Mesodermal cell (in vitro differentiated cells): ENCODE results near the gene STK39.

Experiments used
- H3K27ac ChIP-seq: 2 replicates; pipeline ENCODE4 v1.7.0; 2013; ENCODE audit warnings: mild to moderate bottlenecking, low read depth, low read length, moderate library complexity; ENCODE audit not compliant: severe bottlenecking
- H3K36me3 ChIP-seq: 2 replicates; pipeline ENCODE4 v1.7.1; 2013; ENCODE audit warnings: mild to moderate bottlenecking, low read length, moderate library complexity; ENCODE audit not compliant: control insufficient read depth, insufficient read depth
- H3K4me1 ChIP-seq: one replicate; pipeline ENCODE4 v1.7.1; 2013; ENCODE audit warnings: mild to moderate bottlenecking, low read length; ENCODE audit not compliant: insufficient read depth, control insufficient read depth, poor library complexity, severe bottlenecking
- H3K4me3 ChIP-seq: 2 replicates; pipeline ENCODE4 v1.7.0; 2013; ENCODE audit warnings: low read length, control low read depth, mild to moderate bottlenecking; ENCODE audit not compliant: insufficient read depth, poor library complexity, severe bottlenecking; ENCODE audit errors: extremely low read depth
- H3K9me3 ChIP-seq: 2 replicates; pipeline ENCODE4 v1.7.1; 2013; ENCODE audit warnings: mild to moderate bottlenecking, low read length, moderate library complexity; ENCODE audit not compliant: control insufficient read depth
- WGBS, 2 experiments: methylation state at CpG; one replicate each; pipeline ENCODE4 v1.1.5; 2013; ENCODE audit warnings: missing lambda C conversion rate in 2 of 2; ENCODE audit not compliant: insufficient coverage in 2 of 2; 5-methylcytosine and 5-hydroxymethylcytosine counted together

STK39 gene

GRCh38 chr2:168224346-168224745 is 23.0 kb downstream of the STK39 start:
- 100% methylated on average over 1 of the region's 2 CpGs for WGBS, 2 experiments
- H3K36me3 ChIP-seq = no peaks in the 10 kb centered on the region

GRCh38 chr2:168222088-168222487 is 25.3 kb downstream of the STK39 start:
- no peaks in the 10 kb centered on the region for H3K36me3 ChIP-seq
- H3K27ac ChIP-seq = no peak overlapping the region
- H3K4me3 ChIP-seq = no peak overlapping the region
- 100% methylated on average over 1 of the region's 3 CpGs for WGBS, 2 experiments
- H3K4me1 ChIP-seq = no peaks in the 10 kb centered on the region
- H3K9me3 ChIP-seq = no peaks in the 10 kb centered on the region

More at GRCh38 chr2:168224346-168224745, 23.0 kb downstream of the STK39 start:
- Histone ChIP-seq H3K27ac (no peak overlapping the region), H3K4me1 (no peaks in the 10 kb centered on the region), H3K4me3 (no peak overlapping the region), H3K9me3 (no peaks in the 10 kb centered on the region)

DNA sequence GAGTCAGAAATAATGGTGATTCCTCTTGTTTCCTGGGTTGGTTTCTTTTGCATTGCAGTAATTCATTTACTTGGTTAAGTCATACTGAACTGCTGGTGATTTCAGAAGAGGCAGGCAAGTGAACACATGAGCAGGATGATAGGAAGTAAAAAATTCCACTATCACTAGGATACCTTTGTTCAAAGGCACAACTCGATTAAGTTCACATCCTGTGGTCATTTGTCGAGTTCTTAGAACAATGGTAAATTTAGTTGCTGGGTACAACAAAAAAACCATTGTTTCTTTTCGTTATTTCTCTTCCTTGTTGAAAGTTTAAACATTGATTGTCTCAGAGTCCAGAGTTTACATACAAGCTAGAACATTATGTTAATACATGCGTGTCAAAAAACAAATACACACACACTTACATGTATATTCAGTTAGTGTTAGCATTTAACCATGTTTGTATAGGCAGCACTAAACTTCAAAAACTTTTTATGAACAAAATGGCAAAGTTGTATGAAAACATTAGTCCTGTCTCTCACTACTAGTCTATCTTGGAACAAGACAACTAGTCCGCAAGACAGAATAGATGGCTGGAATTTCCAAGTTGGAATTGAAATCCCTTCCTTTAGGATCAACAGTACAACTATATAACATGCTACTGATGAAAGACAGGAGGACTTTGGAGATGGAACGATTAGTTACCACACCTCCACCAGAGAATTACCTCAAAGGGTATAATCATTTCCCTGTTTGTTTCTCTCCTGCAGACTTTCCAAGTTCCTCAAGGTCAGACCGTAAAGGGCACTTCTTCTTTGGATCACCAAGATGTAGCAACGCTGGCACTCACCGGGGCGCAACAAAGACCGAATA is 26.2 kb downstream of the STK39 start:
- Histone ChIP-seq H3K4me1 (peaks cover 6% of the 10 kb centered on the region), H3K36me3 (no peaks in the 10 kb centered on the region), H3K4me3 (no peak overlapping the region), H3K9me3 (no peaks in the 10 kb centered on the region), H3K27ac (peak overlapping the region; percentile 31)
- 90 to 97% methylated on average over 6 to 7 of the region's 11 CpGs for WGBS, 2 experiments

GRCh38 chr2:168217920-168218319 is 29.5 kb downstream of the STK39 start:
- Histone ChIP-seq H3K27ac (no peak overlapping the region), H3K4me1 (peaks cover 7% of the 10 kb centered on the region), H3K4me3 (no peak overlapping the region), H3K9me3 (no peaks in the 10 kb centered on the region), H3K36me3 (no peaks in the 10 kb centered on the region)
- WGBS, 2 experiments = 100% methylated on average over 1 of the region's 2 CpGs; no CpG with 5 or more reads in 1 of the 2 experiments

DNA sequence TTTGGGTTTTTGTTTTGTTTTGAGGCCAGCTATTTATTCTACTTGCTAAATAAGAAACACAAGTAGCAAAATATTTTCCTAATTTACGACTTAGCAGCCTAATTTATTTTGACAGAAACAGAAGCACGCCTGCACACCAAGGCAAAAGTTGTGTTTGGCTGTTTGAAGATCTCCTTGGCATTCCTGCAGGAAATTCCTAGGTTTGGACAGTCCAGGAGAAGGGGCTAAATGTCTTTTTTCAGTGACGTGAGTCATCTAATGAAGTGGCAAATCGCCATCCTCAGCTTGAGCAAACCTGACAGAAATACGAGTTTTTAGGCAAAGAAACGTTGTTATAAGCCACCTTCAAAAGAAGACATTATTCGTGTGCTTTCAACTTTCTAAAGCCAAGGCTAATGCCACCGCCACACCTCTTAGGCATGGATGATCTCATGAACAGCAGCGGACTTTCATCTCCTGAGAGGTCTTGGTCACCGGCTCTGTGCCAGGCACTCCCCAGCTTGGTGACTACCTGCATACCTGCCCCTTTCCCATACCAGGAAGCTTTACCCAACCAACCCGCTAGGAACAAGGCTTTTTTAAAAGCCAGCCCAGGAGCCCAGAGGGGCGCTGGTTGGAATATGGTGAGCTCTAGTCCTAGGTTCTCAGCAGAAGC is 30.9 kb downstream of the STK39 start:
- 92 to 96% methylated on average over 10 of the region's 12 CpGs for WGBS, 2 experiments
- Histone ChIP-seq H3K9me3 (no peaks in the 10 kb centered on the region), H3K36me3 (no peaks in the 10 kb centered on the region), H3K4me1 (peaks cover 20% of the 10 kb centered on the region), H3K27ac (no peak overlapping the region), H3K4me3 (no peak overlapping the region)

GRCh38 chr2:168215813-168216212 is 31.6 kb downstream of the STK39 start:
- WGBS, 2 experiments = no CpG with 5 or more reads among the region's 1 CpG
- no peaks in the 10 kb centered on the region for H3K9me3 ChIP-seq
- H3K4me3 ChIP-seq = no peak overlapping the region
- no peaks in the 10 kb centered on the region for H3K36me3 ChIP-seq
- H3K27ac ChIP-seq = no peak overlapping the region
- H3K4me1 ChIP-seq = peaks cover 25% of the 10 kb centered on the region

- peaks cover 25% of the 10 kb centered on the region for H3K4me1 ChIP-seq
- no peaks in the 10 kb centered on the region for H3K9me3 ChIP-seq
- 94 to 100% methylated on average over 2 to 3 of the region's 3 CpGs for WGBS, 2 experiments
- H3K36me3 ChIP-seq = no peaks in the 10 kb centered on the region
- H3K4me3 ChIP-seq = no peak overlapping the region
- H3K27ac ChIP-seq = no peak overlapping the region
Measured at GRCh38 chr2:168212866-168213265, 34.5 kb downstream of the STK39 start.

- H3K4me3 ChIP-seq = no peak overlapping the region
- WGBS, 2 experiments = 71 to 74% methylated on average over 4 of the region's 4 CpGs
- no peaks in the 10 kb centered on the region for H3K36me3 ChIP-seq
- peaks cover 25% of the 10 kb centered on the region for H3K4me1 ChIP-seq
- no peaks in the 10 kb centered on the region for H3K9me3 ChIP-seq
- no peak overlapping the region for H3K27ac ChIP-seq
Measured at GRCh38 chr2:168212167-168212566, 35.2 kb downstream of the STK39 start.

DNA sequence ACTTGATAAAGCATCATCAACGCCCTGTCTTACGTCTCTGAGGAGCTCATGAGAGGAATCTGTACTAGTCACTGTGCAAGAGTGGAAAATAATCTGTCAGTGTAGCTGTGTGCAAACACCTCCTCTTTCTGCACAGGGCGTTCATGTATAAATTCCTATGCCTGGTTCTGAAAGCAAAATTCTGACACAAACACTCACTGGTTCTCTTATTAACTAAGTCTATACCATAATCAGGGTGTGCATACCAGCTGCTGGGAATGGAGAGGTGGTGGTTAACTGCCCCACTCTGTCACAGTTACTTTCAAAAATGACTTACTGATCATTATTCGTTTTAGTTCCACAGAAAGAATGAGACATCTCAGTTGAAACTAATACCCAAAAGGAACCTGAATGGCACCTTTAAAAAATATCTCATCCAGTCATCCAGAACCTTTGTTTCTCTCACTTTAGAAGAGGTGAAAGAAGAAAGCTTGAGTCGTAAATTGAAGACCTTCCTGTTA is 35.7 kb downstream of the STK39 start:
- Histone ChIP-seq H3K36me3 (no peaks in the 10 kb centered on the region), H3K9me3 (no peaks in the 10 kb centered on the region), H3K27ac (no peak overlapping the region), H3K4me3 (no peak overlapping the region), H3K4me1 (peaks cover 25% of the 10 kb centered on the region)
- 73 to 83% methylated on average over 1 to 2 of the region's 5 CpGs for WGBS, 2 experiments

DNA sequence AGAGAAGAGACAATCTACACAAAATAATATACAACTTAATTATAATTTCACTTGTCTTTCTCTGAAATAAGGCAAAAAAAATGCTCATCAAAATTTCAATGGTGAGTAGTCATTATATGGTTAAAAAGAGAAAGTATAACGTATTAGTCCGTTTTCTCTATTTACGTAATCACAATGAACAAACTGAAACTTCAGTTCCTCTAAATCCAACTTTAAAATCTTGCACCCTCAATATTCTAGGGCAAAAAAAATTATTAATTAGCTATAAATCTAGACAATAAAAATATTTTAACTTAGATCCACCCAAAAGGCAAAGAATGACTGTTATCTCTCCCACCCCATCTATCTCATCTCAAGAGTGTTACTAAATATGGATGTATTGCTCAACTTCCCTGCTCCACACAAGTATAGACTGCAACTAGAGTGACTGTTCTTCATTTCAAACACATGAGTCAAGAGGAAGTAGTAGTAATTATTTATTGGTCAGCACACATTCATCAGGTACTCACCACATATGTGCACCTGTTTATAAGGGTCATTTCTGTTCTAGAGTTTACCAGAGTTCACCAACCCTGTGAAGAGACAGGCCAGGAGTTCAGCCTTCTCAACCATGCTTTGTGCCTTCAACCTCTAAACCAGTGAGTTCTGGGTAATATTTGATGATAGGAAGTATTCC is 36.4 kb downstream of the STK39 start:
- Histone ChIP-seq H3K4me3 (no peak overlapping the region), H3K27ac (no peak overlapping the region), H3K36me3 (no peaks in the 10 kb centered on the region), H3K9me3 (peaks cover 3% of the 10 kb centered on the region), H3K4me1 (peaks cover 18% of the 10 kb centered on the region)
- no CpG with 5 or more reads among the region's 3 CpGs for WGBS, 2 experiments
